GM21737 (cell line): ENCODE data around the gene TAX1BP1.

Experiments used
- ATAC-seq: cut with Tn5 transposase; IDR thresholded peaks from one replicate; pipeline ENCODE4 v1.9.1; 2021; ENCODE audit warnings: mild to moderate bottlenecking, moderate library complexity; ENCODE audit not compliant: unreplicated experiment

The TAX1BP1 gene

DNA sequence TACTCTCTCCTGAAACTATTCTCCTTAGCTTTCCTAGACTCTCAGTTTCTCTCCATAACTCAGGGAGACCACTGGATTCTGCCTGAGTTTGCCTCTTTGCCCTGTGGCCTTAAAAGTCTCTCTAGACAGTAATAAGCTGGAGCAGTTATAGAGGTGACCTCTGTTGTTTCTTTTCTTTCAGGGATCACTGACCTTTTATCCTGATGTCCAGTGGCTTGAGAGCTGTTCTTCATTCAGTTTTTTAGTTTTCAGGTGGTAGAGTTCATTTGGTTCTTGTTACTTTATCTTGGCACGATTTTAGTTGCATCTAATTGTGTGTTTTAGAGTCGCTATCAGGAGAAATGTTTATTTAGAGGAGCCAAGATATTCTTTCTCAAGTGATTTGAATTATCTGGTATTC lies 37.7 kb downstream of the TAX1BP1 start:
- no peak for ATAC-seq

DNA sequence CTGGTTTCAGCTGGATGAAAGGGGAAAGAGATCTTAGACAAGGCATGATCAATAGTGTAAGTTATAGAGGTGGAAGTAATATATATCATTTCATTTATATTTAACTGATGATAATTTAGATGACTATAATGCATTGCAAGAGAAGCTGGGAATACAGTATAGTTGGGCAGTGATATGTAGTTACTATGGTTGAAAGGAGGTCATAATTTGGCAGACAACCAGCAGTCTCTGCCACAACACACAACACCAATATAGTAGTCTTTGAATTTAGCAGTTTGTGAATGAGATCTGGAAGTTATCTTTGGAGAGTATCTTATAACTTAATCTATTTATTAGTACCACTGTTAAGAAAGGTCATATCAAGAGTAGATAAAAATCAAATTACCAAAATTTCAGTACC lies 39.9 kb downstream of the TAX1BP1 start:
- ATAC-seq: no peak

DNA sequence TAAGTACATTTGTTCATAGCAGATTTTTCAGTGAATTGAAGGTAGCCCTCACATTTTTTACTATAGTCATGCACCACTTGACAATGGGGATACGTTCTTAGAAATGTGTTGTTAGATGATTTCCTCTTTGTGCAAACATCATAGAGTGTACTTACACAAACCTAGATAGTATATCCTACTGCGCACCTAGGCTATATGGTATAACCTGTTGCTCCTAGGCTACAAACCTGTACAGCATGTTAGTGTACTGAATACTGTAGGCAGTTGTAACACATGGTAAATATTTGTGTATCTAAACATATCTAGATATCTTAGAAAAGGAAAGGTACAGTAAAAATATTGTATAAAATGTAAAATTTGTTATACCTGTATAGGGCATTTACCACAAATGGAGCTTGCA lies 41.2 kb downstream of the TAX1BP1 start:
- ATAC-seq: no peak

DNA sequence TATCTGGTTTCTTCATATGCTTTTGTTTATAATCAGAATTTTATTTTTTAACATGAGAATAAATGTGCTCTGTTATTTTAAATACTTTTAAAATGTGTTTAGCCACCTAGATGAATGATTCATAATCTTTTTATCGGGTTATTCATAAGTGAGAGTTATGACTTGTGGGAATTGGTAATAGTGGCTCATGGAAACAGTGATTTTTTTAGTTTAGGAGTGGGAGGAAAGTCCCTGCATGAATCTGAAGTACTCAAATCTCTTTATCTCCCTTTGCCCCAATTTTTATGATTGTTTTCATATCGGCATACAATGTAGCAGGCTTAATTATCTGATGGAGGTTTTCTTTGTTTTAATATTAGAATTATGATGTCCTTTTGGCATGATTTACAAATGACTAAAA lies 42.9 kb downstream of the TAX1BP1 start:
- ATAC-seq: no peak

DNA sequence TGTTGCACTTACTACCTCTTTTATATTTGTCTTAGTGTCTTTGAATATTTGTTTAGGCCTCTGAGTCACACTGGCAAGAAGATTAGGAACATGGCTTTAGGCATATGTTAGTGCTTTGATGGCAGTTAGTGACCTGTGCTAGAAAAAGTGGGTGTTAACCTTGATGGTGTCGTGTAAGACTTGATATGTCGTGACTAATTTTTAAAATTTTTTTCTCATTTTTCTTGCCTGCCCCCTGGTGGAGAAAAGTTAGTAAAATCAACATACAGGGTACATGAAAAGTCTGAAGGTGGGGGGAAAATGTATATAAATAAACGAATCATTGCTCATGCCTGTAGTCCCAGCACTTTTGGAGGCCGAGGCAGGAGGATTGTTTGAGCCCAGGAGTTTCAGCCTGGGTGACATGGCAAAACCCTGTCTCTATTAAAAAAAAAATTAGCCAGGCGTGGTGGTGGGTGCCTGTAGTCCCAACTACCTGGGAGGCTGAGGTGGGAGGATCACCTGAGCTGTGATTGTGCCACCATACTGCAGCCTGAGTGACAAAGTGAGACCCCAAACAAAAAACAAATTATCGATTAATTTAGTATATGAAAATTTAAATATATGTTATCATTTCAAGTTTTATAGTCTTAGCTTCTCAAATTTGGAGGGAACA lies 44.6 kb downstream of the TAX1BP1 start:
- ATAC-seq: no peak

DNA sequence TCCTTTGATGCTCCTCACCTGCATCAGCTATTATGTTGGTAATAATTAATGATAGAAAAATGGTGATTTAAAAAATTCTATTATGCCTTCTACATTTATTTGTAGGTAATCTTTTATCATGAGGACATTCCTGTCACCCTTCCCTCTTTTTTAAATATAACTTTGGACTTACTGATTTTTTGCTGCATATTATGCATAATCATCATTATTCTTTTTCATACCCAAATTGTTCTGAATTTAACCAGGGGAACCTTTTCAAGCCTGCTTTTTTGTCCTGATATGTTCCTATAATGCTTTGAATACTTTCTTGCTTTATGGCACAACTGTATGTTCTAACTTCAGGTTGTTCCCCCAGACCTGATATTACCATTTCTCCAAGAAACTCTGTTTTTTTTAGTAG lies 48.5 kb downstream of the TAX1BP1 start:
- ATAC-seq: no peak

DNA sequence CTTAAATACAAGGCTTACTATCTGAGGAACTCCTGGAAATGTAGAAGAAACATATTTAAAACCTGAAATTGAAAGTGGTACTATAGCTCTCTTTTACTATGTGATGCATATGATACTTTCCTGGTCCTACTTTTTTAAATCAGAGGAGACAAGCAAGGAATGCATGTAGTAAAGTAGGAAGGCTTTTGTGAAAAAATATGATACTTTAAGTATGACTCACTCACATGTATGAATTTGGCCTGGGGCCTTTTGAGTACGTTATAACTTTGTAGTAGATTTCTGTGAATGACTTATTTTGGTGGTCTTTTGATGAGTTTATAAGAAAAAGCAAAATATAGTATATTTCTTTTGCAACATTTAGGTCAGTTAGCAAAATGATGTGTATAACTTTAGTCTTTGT lies 53.8 kb downstream of the TAX1BP1 start:
- no peak for ATAC-seq

DNA sequence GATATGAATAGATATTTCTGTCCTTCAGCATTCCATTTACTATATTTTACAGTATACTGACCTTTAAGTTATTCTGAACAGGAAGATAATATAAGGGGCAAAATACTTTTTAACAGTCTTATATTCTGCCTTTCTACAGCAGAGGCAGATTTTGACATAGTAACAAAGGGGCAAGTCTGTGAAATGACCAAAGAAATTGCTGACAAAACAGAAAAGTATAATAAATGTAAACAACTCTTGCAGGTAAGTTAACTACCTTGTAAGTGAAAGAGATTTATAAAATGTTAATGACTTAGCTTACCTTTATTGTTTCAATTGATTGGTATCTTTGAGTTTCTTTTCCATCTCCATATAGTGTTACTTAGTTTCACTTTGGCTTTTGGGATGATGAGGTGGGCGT lies 56.0 kb downstream of the TAX1BP1 start:
- ATAC-seq: no peak

DNA sequence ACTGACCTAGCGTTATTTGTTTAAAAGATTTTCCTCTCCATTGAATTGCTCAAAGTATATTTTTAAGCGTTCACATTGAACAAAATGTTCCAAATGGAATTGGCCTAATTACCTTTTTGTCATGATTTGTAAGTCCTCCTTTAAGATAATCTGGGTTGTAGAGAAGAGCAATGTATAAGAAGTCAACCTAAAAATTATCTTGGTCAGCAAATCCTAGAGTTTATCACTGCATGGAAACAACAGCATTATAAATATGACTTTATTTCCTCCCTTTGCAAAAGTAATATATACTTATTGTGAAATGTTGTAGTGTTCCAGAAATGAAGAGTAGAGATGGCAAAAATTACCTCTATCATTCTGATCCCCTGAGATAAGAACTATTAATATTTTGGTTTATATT lies 59.2 kb downstream of the TAX1BP1 start:
- ATAC-seq: no peak

DNA sequence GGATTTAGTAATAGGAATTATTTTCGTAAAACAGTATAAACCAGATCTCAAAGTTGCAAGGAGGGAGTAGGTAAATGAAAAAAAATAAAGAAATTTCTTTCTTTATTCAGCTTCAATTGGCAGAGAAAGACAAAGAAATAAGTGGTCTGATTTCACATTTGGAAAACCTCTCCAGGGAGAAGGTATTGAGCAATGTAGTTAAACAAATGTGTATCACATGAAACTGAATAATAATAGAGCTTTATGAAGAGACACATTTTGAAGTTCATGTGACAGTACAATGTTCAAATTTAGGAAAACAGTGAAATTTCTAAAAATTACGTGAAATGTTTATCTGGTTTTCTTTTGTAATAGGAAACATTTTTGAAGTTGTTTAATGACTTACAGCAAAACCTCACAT lies 63.0 kb downstream of the TAX1BP1 start:
- ATAC-seq: no peak

DNA sequence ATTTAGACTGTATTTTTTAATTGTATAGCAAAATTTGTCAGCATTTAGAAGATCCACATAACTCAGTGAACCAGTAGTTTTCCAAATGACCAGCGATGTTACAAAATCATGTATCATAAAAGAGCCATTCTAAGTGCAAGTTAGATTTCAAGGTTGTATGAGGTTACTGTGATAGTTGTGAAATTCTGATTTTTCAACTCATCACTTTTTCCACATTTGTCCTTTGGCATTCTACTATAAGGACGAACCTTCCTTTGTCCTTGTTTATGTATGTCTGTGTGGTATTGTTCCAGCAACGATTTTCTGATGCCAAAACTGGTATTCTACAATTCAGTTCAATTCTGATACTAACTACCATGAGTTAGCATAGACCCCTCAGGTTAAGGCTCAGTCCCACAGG lies 64.2 kb downstream of the TAX1BP1 start:
- no peak for ATAC-seq

DNA sequence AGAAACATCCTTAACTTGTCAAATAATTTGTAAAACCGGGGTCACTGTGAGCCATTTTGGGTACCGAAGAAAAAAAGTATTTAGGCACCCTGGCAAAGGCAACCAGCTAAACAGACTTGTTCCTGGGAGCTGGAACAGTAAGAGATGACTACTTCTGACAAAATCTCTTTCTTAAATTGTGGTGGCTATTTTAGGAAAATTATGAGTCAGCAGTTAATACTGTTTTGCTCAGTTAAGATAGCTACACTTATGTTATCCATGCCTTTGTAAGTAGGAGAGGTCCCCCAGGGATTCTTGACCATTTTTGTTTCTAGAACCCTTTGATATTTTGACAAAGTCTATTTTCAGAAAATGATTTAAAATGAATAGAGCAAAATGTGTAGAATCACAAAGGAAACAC lies 68.7 kb downstream of the TAX1BP1 start:
- no peak for ATAC-seq

DNA sequence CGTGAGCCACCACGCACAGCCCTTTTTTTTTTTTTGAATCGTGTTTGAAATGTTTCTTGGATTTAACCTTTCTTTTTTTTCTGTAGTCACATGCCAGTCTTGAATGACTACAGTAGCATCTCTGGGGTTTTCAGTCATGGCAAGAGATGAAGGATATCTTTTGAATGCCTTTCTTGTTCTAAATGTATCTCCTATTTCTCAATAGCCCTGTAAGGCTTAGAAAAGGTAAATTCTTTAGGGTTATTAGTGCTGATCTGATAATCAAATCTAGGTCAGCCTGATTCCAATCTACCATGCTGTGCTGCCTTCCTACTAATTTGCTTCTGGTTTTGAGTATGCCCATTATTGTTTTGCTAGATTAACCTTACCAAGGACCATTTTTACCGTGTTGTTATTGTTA lies 70.2 kb downstream of the TAX1BP1 start:
- no peak for ATAC-seq

DNA sequence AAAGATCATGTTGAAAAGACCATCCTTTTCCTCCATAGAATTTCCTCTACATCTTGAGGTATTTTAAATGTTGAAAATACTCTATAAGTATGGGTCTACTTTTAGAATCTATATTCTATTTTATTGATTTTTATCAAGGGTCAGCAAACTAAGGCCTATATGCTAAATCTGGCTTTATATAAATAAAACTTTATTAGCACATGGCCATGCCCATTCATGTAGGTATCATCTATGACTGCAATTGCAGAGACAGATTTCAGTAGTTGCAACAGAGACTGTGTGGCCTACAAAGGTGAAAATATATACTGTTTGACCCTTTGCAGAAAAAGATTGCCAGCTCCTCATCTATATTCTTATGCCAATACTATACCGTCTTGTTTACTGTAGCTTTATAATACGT lies 72.7 kb downstream of the TAX1BP1 start:
- no peak for ATAC-seq

DNA sequence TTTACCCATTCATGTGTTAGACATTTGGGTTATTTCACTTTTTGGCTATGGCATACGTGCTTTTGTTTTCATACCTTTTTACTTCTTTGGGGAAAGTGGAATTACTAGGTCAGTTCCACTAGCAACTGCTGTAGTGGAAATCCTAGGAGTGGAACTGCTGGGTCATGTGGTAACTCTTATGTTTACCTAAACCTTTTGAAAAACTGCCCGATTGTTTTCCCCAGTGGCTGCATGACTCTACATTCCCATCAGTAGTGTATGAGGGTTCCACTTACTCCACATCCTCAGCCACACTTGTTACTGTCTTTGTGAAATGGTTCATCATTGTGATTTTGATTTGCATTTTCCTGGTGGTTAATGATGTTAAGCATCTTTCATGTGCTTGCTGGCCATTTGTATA lies 82.3 kb downstream of the TAX1BP1 start:
- no peak for ATAC-seq

DNA sequence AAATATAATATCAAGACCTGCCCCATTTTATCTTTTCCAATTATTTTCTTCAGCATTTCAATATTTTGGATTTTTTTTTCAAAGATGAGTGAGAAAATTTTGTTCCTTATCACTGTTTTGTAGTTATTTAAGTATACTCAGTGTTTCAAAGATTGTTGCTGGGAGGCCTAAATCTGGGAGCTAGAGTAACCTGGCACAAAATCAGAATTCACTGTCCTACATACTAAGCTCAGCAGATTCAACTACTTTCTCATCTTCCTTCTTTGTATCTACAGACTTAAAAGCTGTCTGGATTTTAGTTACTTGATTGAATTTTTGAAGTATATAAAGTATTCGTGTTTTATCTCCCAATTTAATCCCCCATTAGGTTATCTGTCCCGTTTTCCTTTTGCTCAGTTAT lies 85.9 kb downstream of the TAX1BP1 start:
- no peak for ATAC-seq

DNA sequence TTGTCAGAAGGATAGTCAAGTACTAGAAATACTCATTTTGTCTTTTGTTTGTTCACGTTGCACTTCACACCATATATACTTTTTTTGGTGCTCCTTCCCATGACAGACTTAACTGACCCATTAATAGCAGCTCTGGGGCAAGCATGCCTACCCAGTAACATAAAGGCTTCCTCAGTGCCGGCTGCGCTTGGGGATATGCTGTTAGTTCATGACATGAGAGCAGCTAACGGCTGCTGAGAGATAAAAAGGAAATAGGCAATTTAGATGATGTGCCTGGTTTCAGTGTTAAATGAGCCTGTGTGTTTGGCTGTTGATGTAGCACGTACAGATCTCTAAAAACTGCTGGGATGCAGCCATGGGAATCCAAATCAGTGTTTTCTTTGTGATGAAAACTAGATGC lies 86.4 kb downstream of the TAX1BP1 start:
- no peak for ATAC-seq

DNA sequence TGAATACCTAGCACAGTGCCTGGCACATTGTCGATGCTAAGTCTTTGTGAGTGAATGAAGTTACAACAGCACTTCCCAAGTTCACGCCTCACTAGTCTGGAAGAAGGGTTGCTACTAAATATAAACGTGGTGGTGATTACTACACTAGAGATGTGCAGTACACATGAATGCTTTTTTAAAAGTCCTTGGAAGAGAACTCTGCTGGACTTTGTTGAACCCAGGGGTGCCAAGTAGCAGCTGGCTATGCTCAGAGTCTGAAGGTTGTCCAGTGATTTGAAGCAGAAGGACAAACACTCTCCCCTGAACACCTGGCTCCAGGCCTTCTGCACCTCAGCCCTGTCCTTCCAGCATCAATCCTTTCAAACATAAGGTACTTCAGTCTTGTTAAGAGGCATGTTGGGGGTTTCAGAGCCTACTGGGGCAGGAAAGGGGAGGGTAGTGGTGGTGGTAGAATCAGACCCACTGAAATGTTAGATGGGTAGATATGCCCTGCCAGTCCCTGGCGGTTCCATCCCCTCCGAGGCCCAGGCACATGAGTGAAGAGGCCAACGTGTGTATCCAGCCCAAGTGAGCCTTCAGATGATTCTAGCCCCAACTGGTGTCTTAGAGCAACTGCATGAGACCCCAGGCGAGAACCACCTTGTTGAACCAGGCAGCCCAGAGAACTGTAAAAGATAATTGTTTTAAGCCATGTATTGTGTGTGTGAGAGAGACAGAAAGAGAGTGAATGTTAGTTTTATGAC lies 94.4 kb downstream of the TAX1BP1 start:
- no peak for ATAC-seq

DNA sequence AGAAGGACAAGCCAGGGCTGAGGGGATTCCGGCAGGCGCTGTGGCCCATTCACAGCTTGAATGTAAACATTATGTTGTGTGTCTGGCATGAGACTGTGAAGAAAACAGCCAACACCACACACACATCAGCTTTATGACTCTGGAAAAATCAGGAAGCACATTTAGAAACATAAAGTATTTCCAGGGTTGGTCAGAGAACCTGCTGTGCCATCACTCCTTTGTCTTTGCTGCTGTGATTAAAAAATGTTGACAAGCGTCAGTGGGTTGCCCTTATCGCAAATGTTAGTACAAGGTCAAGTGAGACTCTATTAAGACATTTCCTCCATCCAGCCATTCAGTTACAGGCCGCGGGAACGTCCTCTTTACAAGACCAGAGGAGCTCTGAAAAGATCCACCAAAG lies 95.4 kb downstream of the TAX1BP1 start:
- no peak for ATAC-seq

DNA sequence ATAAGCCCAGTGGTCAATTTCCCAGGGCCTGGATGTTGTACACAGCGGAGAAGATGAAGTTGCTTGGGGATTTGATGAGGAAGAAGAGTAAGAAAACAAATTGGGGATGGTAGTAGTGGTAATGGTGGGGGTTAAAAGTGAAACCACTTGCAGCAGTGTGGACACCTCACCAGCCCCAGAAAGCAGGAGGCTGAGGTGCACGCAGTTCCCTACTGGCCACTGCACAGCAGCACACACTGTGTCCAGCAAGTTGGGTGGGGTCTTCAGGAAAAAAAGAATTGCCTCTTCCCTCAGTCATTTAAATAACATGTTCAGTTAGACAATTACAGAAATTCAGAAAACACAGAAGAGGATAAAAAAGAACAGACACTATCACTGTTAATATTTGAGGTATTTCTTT lies 96.6 kb downstream of the TAX1BP1 start:
- ATAC-seq: no peak

DNA sequence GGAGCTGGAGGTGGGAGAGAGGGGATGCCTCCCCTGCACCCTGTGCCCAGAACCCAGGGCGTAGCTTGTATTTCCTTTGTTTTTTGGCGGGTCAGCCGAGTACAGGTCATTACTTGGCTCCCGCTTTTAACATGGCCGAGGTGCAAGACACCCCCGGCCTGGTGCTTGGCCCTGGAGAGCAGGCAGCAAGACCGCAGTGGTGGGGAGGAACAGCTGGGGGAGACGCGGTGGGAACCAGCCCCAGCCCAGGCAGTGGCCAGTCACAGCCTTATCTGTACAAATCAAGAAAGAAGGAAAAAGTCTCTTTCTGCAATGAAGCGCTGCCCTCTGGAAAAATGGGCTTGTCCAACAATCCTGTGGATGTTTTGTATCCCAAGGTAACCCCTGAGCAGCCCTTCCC lies 99.1 kb downstream of the TAX1BP1 start:
- ATAC-seq: no peak

DNA sequence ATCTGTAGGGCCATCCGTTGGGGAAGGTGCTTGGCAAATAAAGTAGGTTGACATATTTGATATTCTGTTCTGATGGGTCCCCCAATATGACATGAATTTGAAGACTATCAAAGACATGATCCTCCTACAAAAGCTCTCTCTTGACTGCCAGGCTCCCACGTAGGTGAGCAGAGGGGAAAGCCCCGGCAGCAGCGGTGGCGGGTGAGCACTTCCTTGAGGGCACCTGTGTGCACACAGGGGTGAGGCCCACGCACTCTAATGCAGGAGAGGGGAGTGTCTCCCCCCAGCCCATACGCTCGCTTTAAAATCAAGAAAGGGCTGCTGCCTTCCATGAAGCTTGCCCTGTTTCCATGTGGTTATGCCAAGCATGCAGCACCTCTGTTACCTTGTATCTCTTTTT lies 100.4 kb downstream of the TAX1BP1 start:
- ATAC-seq: no peak
